Left kidney (tissue), 2 donors: ENCODE measurements around the gene LRRC28. TPM values are rescaled to one million over a fixed set of nuclear protein-coding genes. Genes with fewer than 3 reads are reported as not detected.

ENCODE experiments used
- DNase-seq: peaks from one replicate; pipeline ENCODE4 v3.0.0-alpha.2; 2013
- polyA plus RNA-seq: library from polyadenylated mRNA; unstranded; fragments of 120-200 nt; gene quantifications from one replicate; pipeline ENCODE4 v1.2.1, GENCODE V29; 2013; ENCODE audit not compliant: insufficient read length

Gene LRRC28
- polyA plus RNA-seq, 1 donor, result 42.3 TPM

DNA sequence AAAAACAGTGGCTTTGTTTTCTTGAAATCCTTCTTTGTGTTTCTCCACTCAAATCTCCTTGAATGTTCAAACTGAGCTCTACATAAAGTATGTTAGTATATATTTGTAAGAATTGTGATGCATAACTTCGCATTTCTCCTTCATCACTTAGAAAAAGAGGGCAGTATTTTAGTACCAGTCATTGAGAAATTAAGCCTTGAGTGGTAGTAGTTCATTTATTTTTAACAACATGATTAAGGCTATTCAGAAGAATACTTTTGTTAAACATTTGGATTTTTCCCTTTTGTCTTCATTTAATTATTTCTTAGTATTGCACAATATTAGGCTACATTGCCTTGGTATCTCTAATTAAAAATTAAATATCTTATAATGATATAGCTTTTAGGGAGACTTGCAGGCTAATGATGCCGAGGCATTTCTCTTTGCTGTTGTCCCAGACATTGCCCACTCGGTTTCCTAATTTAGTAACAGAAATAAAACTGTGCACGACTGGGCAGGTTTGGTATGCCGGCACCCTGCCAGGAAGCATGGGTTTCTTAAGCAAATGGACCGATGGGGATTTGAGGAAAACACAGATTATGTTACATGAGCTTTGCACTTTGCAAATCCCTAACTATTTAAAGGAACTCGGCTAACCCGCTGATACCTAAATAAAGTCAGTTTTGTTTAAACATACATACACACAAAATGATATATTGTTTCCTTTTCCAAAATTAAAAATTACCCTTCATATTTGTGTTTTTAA is 54.7 kb downstream of the LRRC28 start:
- peak; percentile 69 for DNase-seq

DNA sequence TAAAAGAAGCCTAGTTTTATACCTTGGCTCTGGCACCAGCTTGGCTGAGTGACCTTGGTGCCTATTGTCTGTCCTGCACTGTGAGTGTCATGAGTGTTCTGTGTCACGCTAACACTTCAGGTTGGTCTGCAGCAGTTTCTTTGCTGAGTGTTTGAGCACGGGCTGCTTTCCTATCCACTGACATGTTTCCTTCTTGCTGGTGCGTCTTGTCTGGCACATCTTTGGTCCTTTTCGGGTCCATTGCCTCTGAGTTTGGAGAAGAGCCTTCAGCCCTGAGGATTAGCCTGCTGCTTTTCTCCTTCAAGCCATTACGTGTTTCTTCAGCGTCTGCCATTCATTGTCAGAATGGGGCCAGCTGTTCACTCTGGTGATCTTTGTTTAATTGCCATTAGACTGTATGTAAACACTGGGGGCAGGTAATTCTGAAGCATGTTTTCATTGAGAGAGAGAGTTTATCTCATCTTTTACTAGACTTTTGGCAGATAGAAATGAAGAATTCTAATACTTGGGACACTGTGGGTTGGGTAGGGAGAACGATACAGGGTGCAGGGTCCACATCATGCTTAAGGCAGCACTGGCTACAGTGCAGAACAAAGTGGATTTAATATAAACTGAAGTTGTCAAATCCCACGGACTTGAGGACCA is 55.5 kb downstream of the LRRC28 start:
- no peak for DNase-seq

DNA sequence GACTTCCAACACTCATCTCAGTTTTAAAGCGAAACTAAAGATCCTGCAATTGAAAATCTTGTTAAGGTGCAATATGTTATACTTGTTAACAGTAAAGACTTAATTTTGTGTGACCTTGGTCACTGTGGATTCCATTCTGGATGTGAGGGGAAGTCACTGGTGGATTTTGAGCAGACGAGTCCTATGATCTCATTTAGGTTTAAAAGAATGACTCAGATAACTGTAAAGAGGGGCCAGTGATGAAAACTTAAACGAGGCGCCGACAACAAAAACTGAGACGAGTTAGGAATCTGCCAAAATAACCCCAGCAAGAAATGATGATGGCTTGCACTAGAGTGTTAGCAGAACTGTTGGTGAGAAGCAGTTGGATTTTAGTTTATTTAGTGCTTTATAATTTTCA is 56.5 kb downstream of the LRRC28 start:
- DNase-seq, result no peak

DNA sequence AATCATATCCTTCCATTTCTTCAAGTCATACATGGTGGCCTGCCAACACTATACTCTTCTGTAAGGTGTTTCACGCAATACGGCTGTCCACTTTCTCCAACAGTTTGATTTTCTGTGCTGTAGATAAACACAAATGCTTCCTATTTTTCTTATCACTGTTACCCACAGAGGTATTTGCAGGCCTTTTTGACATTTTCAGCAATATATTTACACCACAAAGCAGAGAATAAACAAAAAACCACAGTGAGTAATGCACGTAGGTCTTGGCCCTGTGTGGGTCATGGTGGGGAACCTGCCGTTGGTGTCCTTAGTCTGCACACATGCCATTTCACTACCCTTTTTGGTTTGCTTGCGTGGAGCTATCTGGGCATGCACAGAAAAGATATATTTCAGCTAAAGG is 59.5 kb downstream of the LRRC28 start:
- no peak for DNase-seq

DNA sequence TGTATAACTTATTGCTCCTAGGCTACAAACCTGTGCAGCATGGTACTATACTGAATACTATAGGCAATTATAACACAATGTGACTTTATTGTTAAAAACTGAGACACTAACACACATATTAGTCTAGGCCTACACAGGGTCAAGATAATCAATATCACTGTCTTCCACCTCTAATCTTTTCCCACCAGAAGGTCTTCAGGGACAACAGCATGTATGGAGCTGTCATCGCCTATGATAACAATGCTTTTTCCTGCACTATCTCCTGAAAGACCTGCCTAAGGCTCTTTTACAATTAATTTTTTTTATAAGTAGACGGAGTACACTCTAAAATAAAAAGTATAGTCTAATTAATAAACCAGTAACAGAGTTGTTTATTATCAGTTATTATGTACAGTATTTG is 60.9 kb downstream of the LRRC28 start:
- no peak for DNase-seq

DNA sequence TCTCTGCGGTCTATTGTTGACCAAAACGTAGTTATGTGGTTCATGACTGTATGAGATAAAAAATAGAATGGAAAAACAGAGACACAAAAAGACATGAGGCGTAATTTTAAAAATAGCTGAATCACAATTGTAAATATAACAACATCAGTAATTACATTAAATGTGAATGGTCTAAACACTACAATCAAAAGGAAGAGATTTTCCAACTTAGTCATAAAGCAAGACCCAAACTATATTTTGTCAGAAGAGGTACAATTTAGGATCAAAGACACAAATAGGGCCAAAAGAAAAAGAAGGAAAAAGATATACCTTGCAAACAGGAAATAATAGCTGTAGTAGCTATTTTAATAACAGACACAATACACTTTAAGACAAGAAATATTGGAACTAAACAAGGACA is 61.5 kb downstream of the LRRC28 start:
- DNase-seq, result no peak

DNA sequence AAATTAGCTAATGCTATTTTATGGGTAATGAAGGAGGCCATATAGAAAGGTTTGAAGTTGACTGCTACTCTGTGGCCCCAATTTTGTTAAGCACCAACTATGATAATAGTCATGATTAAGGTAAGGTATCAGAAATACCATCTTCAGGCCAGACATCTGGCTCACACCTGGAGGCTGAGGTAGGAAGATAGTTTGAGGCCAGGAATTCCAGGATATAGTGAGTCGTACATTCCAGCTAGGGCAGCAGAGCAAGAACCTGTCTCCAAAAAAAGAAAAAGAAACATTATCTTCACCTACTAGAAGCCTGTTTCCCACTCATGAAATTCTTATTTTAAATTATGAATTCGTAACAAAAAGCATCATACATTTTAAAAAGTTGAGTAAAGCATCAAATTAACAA is 64.4 kb downstream of the LRRC28 start:
- no peak for DNase-seq

DNA sequence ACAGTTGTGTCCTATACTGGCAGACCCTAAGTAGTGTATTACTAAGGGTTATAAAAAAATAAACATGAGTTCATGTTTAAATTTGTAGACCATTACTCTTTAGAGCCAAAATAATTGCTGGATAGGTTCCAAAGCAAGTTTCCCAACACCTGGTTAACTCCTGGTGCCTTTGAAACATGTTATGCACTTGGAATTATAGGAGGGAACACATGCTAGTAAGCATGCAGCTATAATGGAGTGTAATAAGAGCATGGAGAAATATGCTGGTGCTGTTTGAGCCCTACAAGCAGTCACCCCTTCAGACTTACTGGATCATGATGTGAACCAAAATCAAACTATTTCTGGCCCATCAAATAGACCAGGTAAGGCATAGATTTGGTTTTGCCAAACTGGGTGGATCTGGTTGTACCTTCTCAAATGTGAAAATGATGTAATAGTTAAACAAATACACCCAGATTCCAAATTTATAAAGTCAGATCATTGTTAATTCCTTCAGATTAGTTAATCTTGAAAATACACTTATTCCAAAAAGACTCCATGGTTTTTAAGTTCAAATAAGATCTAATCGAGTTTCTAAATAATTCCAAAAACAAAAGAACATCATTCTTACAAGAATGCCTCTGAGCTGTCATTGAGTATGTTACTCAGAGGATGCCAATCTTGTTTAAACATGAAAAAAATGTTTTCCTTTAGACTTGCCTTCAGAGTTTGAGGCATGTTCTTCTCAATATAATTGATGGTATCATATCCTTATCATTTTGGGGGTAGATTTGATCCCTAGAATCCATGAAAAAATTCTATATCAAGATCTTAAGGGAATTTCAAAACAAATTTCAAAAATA is 69.3 kb downstream of the LRRC28 start:
- DNase-seq, result no peak

DNA sequence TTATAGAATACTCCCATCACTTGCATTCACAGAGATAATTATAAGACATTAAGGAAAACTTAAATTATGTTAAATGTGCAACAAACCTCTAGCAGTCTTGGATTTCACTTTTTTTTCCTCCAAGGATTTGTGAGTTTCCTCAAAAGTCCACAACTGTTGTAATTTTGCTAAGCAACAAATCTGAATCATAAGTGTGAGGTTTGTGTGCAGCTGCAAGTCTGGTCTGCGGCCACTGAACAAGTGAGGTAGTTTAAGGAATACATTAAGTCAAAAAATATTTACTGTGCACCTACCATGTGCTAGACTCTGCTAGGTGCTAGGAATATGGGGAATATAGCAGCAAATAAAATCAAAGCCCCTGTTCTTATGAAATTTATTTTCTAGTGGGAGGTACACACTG is 70.2 kb downstream of the LRRC28 start:
- no peak for DNase-seq

DNA sequence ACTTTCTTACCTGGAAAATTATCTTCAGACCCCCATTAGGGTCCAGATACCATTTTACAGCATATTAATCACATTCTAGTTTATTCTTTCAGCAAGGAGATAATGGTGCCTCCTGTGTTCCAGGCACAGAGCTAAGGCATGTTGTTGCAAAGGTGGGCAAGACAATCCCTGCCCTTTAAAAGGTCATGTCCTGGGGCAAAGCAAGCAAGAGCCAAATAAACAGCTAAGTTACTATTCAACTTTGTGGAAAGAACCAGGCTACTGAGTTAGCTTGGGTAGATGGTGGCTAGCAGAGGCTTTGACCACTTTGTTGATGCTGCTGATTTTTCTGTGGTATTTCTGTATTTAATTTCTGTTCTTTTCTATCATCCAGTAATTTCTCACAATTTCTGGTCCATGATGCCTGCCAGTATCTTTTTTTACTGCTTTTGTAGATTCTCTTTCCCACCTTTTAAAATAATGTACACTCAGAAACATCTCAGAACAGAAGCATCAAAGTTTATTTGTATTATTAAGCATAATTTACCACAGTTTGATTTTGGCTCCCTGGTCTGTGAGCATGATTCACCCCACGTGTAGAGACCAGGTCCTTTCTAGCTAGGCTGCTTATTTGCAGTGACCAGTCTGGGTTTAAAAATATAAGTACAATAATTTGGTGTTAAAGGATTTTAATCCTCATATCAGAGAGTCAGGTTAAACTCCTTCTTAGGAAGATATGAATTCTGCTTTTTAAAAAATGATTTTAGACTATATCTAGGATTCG is 71.5 kb downstream of the LRRC28 start:
- DNase-seq, result no peak

DNA sequence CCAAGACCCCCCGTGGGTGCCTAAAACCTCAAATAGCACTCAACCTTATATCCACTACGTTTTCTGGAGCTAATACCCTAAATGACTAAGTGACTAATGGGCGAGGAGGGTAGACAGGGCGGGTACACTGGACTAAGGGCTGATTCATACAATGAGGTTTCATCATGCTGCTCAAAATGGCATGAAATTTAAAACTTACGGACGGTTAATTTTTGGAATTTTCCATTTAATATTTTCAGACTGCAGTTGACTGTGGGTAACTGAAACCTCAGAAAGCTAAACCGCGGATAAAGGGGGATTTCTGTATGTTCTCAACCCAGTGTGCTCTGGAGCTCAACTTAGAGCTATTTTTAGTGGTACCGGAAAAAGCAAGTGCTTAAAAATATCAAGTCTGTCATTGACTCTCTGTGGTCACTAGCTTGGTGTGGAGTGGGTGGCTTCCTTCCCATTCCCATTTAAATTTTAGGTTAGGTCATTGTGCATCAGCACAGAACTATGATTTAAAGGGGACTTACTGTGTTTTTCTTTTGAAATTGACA is 72.9 kb downstream of the LRRC28 start:
- DNase-seq, result no peak

DNA sequence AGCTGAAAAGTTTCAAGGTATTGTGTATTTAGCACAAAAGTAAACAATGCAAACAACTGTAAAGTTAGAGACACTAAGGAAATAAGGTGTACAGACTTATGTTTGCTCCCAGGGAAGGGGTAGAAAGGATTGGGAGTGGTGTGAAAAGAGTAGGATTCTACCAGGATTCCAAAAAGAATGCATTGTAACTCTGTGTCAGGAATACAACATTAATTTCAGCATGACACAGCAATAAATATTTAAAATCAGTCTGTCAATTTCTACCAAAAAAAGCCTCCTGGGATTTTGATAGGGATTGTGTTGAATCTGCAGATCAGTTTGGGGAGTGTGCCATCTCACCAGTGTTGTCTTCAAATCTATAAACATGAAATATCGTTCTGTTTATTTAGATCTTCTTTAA is 73.4 kb downstream of the LRRC28 start:
- DNase-seq, result no peak

DNA sequence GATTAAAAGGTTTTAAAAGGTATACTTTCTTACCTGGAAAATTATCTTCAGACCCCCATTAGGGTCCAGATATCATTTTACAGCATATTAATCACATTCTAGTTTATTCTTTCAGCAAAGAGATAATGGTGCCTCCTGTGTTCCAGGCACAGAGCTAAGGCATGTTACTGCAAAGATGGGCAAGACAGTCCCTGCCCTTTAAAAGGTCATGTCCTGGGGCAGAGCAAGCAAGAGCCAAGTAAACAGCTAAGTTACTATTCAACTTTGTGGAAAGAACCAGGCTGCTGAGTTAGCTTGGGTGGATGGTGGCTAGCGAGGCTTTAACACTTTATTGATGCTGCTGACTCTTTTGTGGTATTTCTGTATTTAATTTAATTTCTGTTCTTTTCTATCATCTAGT is 75.0 kb downstream of the LRRC28 start:
- no peak for DNase-seq

DNA sequence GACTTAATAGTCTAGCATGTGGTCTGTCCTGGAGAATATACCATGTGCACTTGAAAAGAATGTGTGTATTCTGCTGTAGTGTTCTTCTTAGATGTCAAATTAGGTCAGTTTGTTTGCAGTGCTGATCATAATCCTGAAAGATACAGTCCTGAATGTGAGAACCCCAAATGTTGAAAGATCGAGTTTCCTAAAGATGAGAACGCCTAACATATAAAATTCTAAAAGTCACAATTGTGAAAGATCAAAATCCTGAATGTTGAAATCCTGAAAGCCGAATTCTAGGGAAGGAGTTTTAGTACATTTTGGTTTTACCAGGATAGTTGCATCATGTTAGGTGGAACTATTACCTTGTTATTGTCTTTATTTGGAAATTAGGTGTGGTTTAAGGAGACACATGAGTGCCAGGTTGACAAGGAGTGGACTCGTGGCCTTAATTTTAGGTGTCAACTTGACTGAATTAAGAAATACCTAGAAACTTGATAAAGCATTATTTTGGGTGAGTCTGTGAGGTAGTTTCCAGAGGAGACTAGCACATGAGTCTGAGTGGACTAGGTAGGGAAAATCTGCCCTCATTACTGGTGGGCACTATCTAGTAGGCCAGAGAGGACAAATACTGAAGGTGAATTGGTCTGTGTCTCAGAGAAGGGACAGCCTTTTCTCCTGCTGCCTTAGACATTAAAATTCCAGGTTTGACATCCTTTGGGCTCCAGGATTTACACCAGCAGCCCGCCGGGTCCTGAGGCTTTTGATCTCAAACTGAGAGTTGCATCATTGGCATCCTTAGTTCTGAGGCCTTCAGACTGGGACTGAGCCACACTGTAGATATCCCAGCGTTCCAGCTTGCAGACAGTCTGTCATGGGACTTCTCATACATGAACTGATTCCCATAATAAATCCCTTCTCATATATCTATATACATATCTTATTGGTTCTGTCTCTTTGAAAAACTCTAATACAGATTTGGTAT is 77.1 kb downstream of the LRRC28 start:
- DNase-seq, result no peak

DNA sequence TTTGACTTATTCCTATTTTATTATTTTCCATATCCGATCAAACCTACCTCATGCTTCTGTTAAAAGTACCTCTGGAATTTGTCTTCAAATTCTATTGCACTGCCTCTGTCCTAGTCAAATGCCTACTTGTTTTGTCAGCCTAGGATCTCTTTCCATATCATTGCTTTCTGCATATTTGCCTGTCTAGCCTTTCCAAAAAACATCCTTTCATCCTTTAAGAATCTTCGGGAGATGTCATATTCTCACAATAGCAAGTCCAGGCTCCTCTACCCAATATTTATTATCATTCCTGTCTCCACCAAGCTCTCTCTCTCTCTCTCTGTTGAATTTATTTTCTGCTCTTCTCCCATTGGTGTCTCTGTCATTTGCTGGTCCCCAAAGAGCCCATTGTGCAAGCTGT is 80.1 kb downstream of the LRRC28 start:
- DNase-seq, result no peak

DNA sequence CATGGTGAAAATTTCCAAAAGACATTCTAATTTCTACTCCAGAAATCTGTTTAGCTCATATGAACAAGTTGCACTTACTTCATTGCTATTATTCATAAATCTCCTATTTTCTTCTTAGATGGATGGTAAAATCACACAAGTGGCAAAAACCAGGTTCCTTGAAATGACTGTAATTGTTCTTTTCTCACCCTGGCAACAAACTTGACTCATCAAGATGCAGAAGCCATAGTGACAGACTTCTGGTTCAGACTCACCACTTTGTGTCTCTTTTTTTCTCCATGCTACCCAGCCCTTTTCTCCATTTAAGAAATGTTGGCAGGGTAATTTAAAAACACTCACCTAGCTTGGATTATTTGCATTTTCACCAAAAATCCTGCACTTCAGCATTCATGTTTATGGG is 82.1 kb downstream of the LRRC28 start:
- no peak for DNase-seq

DNA sequence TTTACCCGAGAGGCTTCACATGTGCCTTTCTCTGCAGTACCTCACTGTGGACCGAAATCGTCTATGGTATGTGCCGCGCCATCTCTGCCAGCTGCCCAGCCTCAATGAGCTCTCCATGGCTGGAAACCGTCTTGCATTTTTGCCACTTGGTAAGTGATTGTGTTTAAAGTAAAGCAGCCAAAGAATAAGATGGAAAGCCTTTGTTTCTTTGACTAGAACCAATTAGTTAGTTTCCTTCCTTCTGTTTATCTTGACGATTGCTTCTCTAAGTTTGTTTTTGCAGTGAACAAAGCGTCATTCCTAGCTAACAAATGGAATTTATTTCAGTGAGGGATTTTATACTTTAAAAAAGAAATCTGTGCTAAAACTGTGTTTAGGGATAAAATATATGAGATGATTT is 82.7 kb downstream of the LRRC28 start:
- DNase-seq, result no peak

DNA sequence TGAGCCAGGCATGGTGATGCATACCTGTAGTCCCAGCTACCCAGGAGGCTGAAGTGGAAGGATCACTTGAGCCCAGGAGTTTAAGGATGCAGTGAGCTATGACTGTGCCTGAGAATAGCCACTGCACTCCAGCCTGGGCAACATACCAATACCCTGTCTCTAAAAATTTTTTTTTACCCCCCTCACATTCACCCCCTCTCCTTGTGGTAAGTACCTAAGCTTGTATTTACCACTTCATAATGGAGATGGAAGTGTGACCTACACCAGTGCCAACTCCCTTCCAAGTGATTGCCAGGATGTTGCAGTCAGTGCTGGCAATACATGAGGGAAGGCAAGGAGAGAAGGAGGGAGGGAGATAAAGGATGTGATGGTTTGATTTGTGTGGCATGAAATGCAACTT is 84.2 kb downstream of the LRRC28 start:
- DNase-seq, result no peak

DNA sequence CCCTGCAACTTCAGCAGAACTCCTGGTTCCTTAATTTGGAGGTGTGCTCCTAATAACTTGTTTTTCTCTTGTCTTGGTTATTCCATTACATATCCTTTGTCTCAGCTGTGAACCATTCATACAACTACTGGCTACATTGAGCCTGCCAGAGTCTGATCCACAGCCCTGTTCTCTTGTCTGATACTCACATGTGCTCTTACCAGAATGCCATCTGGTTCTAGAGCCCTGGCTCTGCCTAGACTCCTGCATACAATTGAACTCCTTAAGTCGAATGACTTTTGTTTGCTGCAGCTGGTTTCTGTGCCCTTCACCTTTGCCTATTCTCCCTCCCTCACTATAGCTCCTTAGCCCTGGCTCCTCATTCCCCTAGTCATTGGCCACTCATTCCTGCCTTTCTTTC is 85.5 kb downstream of the LRRC28 start:
- no peak for DNase-seq

DNA sequence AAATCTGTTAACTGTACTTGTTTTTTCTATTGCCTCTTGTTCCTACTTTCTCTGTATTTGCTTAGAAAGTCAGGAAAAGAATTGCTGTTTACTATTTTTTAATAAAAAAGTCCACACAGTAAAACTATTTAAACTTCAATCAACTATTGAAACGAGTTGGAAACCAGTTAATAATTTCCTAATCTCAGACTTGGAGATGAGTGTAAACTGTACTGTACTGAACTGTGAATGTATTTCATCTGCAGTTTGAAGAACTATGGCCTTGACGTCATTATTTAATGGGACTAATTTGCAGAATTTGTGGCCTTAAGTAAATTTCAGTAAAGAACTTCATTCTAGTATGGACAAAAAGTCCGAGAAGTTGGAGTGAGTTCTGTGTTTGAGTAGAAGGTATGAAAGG is 89.1 kb downstream of the LRRC28 start:
- DNase-seq, result no peak

DNA sequence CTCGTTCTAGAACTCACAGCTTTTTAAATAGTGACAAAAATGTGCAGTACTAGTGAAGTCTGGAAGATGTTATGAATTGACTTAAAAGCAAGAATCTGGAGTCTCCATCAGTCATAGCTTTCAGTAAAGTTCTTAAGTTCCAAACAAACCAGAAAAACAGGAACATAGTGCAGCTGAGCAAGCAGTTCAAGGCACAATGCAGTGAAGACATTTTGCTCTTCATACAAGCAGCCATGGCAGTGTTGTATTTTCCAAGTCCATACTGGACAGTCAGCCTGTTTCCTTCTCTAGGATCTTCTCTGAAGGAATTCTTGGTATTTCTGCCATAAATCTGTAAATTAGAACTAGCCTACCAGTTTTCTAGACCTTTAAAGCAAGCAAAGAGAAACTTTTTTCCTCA is 90.5 kb downstream of the LRRC28 start:
- no peak for DNase-seq
